Epithelial cell of proximal tubule (primary cell): ENCODE data around the gene TCF15. TPM values are rescaled to one million over a fixed set of nuclear protein-coding genes. Genes with fewer than 3 reads are reported as not detected.

ENCODE experiments used
- DNase-seq: peaks from one replicate; pipeline ENCODE4 v3.0.0-alpha.2; 2011; ENCODE audit warnings: low read depth
- H3K4me3 ChIP-seq: 2 replicates; pipeline ENCODE4 v1.5.1; 2011; ENCODE audit warnings: low read depth, mild to moderate bottlenecking, low read length
- total RNA-seq: library from RNA; depleted of rRNA; stranded (reverse); fragments of >200 nt; gene quantifications from 2 replicates; pipeline ENCODE4 v1.2.3, GENCODE V29; 2015
- TF ChIP-seq, protein P1 (sequence below): conservative IDR thresholded peaks from 2 replicates; pipeline ENCODE4 v1.5.1; 2012; ENCODE audit warnings: low read depth, mild to moderate bottlenecking, low read length

The TCF15 gene
- total RNA-seq, 1 donor from 2014 or later: 4.0 TPM

DNA sequence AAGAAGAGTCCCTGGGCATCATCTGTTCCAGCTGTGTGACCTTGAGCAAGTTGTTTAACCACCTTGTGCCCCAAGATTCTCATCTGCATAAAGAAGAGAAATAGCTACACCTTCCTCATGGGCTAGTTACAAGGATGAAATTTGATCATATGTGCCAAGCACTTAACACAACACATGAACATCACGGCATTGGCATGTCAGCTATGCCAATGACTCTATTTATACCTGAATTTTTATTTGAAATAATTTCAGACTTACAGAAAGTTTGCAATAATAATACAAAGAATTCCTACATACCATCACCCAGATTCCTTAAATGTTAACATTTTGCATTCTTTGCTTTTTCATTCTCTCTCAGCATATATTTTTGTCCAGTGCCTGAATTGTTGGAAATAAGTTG is 21.0 kb upstream of the TCF15 start:
- TF ChIP-seq, protein P1, sequence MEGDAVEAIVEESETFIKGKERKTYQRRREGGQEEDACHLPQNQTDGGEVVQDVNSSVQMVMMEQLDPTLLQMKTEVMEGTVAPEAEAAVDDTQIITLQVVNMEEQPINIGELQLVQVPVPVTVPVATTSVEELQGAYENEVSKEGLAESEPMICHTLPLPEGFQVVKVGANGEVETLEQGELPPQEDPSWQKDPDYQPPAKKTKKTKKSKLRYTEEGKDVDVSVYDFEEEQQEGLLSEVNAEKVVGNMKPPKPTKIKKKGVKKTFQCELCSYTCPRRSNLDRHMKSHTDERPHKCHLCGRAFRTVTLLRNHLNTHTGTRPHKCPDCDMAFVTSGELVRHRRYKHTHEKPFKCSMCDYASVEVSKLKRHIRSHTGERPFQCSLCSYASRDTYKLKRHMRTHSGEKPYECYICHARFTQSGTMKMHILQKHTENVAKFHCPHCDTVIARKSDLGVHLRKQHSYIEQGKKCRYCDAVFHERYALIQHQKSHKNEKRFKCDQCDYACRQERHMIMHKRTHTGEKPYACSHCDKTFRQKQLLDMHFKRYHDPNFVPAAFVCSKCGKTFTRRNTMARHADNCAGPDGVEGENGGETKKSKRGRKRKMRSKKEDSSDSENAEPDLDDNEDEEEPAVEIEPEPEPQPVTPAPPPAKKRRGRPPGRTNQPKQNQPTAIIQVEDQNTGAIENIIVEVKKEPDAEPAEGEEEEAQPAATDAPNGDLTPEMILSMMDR: no peak
- H3K4me3 ChIP-seq: no peak overlapping the region
- no peak for DNase-seq

DNA sequence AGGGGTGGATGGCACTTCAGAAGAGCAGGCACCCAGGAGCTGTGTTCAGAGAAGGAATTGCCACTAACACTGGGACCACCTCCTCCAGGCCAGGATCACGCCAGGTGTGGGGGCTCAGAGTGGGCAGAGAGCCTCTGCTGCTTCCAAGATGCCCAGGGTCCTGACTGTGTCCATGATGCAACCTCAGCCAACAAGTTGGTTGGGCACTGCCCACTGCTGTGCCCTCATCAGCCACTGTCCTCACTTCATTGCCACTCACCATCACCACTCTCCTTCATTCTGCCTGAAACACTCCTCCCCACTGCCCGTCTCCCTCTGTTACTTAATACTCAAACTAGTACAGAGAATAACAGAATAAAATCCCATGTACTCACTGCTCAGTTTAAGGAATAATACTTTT is 16.5 kb upstream of the TCF15 start:
- TF ChIP-seq, protein P1: no peak
- DNase-seq: no peak
- no peak overlapping the region for H3K4me3 ChIP-seq

DNA sequence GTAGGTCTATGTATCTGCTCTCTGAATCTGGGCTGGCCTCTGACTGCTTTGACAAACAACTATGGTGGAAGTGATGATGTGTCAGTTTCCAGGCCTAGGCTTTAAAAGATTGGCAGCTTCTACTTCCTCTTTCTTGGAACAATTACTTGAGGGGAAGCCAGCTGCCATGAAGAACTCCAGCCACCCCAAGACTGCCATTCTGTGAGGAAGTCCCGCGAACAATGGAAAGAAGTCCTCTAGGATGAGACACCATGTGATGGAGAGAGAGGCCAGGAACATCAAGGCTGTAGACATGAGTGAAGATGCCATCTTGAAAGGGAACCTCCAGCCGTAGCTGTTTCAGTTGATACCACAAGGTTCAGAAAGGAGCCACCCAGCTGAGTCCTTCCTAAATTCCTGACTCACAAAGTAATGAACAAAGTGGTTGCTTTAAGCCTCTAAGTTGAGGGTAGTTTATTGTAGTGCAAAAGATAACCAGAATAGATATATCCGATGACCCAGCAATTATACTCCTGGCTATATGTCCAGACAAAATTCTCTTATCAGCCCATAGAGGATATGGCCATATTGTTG is 15.3 kb upstream of the TCF15 start:
- no peak for DNase-seq
- H3K4me3 ChIP-seq: no peak overlapping the region
- TF ChIP-seq, protein P1: no peak

DNA sequence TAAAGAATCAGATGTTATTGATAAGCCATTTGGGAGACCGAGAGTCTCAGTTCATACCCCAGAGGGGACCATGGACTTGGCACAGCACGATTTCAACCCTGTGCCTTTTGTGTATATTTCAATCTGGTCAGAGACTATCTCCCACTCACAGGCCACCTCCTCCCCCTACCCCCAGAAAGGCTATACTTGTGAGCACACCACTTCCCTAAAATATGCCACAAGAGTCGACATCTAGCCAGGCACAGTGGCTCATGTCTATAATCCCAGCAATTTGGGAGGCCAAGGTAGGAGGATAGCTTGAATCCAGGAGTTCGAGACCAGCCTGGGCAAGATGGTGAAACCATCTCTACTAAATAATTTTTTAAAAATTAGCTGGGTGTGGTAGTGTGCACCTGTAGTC is 13.6 kb upstream of the TCF15 start:
- no peak overlapping the region for H3K4me3 ChIP-seq
- TF ChIP-seq, protein P1: no peak
- DNase-seq: no peak

GRCh38 chr20:623021-623420 is 12.9 kb upstream of the TCF15 start:
- no peak for DNase-seq
- H3K4me3 ChIP-seq: no peak overlapping the region
- TF ChIP-seq, protein P1: no peak

GRCh38 chr20:622161-622560 is 12.1 kb upstream of the TCF15 start:
- no peak for DNase-seq
- TF ChIP-seq, protein P1: no peak
- H3K4me3 ChIP-seq: no peak overlapping the region

- TF ChIP-seq, protein P1: no peak
- no peak for DNase-seq
- no peak overlapping the region for H3K4me3 ChIP-seq
These were observed 11.1 kb upstream of the TCF15 start for GRCh38 chr20:621125-621756.
